HG03469 (cell line): ENCODE measurements around the gene ACAD9.
"Not testable (repeated sequence)": the region's sequence is repeated elsewhere in the genome, so short reads cannot be mapped to it uniquely, and the experiment has no call there.

Source experiments
- ATAC-seq: cut with Tn5 transposase; IDR thresholded peaks from one replicate; pipeline ENCODE4 v1.9.1; 2021; ENCODE audit warnings: mild to moderate bottlenecking, moderate library complexity, moderate number of reproducible peaks; ENCODE audit not compliant: unreplicated experiment

The ACAD9 gene

GRCh38 chr3:128859630-128860029, 19.8 kb upstream of the ACAD9 start:
- no peak for ATAC-seq

- no peak for ATAC-seq
Observed at GRCh38 chr3:128861491-128861890, 17.9 kb upstream of the ACAD9 start.

DNA sequence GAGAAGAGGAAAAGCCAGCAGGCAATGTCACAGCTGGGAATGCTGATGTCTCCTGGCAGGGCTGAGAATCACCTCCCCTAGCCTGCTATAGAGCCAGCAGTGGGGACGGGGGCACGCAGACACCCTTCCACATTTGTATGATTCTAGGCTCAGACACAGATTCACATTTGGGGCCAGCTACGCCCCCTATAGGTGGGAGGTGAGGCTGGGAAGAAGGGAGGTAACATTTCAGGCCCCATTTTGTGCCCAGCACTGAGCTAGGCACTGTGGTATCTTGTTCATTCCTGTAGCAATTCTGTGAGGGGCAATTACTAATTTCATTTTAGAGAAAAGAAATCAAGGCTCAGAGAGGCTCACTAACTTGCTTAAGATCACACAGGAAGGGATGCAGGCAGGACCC, 15.9 kb upstream of the ACAD9 start:
- no peak for ATAC-seq

- no peak for ATAC-seq
Observed at GRCh38 chr3:128864351-128864811, 15.0 kb upstream of the ACAD9 start.

GRCh38 chr3:128864849-128865804, 14.3 kb upstream of the ACAD9 start:
- ATAC-seq = not testable (repeated sequence)

GRCh38 chr3:128867200-128868125, 12.0 kb upstream of the ACAD9 start:
- no peak for ATAC-seq

GRCh38 chr3:128870347-128870746, 9.1 kb upstream of the ACAD9 start:
- no peak for ATAC-seq

GRCh38 chr3:128872282-128872681, 7.1 kb upstream of the ACAD9 start:
- ATAC-seq = no peak

GRCh38 chr3:128872744-128873143, 6.7 kb upstream of the ACAD9 start:
- no peak for ATAC-seq

DNA sequence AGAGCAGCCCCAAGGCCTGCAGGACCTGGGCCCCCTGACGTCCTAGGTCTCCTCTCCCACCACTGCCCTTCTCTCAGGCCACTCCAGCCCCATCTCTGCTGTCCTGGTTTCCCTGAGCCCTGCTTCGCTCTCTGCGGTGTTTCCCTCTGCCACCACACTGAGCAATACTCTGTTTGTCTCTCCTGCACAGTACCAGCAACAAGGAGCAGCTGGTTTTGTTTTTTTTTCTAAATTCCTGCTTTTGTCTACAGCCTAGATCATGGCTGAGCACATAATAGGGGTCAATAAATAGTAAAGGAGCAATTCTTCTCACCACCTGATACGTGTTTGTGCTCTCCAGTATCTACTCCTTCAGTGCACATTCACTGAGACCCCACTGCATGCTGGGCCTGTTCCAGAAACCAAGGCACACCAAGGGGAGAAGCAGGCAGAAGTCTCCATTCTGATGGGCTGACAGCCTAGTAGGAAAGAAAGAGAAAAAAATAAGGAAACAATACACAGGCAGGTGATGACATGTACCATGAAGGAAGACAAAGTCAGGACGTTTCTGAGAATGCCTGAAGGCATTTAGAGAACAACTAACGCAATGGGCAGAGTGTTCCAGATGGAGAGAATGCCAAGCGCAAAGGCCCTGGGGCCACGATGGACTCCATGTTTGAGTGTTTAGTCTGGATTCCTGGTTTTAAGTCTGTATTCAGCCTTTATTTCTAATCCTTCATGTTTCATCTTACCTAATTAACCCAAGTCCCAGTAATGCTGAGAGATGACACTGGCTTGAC, 6.0 kb upstream of the ACAD9 start:
- ATAC-seq = no peak

GRCh38 chr3:128874481-128875180, 4.8 kb upstream of the ACAD9 start:
- ATAC-seq = no peak

GRCh38 chr3:128875556-128876120, 3.8 kb upstream of the ACAD9 start:
- ATAC-seq = no peak

DNA sequence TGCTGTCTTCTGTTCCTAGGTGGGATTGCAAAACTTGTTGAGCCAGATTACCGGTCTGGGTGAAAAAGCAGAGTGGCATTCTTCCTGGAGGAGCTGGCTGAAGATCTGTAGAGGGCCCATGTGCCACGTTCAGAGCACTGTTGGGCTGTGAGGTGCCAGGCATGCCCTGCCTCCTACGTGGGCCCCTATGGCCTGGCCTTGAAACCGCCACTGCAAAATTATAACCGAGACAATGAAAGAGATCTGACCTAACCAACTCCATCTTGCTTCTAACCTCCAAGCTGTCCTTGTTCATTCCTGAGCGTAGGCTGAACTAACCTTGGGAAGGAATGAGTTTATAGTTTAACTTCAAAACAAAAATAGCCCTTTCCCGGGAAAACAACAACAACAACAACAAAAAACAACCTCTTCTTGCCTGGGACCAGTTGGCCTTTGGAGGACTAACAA, 1.4 kb upstream of the ACAD9 start:
- no peak for ATAC-seq

DNA sequence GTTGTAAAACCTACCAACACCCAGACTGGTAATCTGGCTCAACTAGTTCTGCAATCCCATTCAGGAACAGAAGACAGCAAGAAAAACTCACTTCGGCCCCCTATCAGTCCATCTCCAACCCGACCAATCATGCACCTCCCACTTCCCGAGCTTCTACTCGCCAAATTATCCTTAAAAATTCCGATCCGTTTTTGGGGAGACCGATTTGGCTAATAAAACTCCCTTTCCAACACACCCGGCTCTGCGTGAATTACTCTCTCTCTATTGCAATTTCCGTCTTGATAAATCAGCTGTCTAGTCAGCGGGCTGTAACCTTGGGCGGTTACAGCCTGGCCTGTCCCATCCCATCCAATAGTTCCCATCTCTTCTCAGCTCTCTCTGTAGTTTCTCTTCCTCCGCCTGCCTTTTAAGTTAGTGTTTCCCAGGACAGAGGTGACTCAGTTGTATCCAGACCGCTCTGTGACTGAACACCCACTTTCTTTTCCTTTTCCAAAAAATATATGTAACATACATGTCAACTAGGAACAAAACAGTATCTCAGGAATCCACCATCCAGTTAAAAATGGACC, 780 bp upstream of the ACAD9 start:
- ATAC-seq = no peak

GRCh38 chr3:128879991-128880390, 571 bp downstream of the ACAD9 start:
- ATAC-seq = no peak

DNA sequence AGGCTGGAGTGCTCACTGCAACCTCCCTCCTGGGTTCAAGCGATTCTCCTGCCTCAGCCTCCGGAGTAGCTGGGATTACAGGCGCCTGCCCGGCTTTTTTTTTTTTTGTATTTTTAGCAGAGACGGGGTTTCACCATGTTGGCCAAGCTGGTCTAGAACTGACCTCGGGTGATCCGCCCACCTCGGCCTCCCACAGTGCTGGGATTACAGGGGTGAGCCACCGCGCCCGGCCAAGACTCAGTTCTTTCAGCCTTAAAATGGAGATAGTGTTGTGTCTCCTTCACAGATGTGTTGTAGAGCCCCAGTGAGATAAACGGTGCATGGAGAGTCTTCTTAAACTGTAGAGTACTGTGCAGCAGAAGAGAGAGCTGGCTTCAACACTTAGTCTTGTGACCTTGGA, 1.0 kb downstream of the ACAD9 start:
- not testable (repeated sequence) for ATAC-seq

GRCh38 chr3:128881576-128881975, 2.2 kb downstream of the ACAD9 start:
- no peak for ATAC-seq

DNA sequence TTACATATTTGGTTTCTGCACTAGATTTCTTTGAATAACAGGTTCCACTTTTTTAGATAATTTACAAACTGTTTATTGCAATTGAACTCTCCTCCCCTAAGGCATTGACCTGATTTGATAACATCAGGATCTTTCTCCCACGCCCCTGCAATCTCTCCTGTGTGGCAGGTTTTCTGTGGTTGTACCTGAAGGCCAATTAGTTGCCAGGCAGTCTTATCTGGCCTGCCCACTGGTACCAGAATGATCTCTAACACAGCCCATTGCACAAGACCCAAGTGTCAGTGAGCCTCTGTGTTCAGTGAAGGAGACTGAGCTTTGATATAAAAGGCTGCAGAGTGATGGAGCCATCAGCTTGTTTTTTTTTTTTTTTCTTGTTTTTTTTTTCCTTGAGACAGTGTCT, 3.3 kb downstream of the ACAD9 start:
- no peak for ATAC-seq

GRCh38 chr3:128884992-128885391, 5.6 kb downstream of the ACAD9 start:
- ATAC-seq = no peak
